SK-N-SH (cell line): ENCODE measurements around the gene C19orf81.

Experiments used
- CTCF ChIP-seq: fragments of 200-600 bp; sonication (generic); IDR thresholded peaks from 2 replicates; pipeline ENCODE4 v1.6.1; 2017; ENCODE audit warnings: antibody characterized with exemption, mild to moderate bottlenecking, moderate library complexity
- POLR2AphosphoS5 ChIP-seq: IDR thresholded peaks from 2 replicates; pipeline ENCODE4 v1.6.1; 2012; ENCODE audit warnings: low read depth, low read length
- RAD21 ChIP-seq: IDR thresholded peaks from 2 replicates; pipeline ENCODE4 v1.6.1; 2012; ENCODE audit warnings: mild to moderate bottlenecking, low read length

- TF ChIP-seq CTCF (no peak), POLR2AphosphoS5 (no peak), RAD21 (no peak)
Measured at GRCh38 chr19:50702158-50702870, 53.1 kb downstream of the C19orf81 start.
